Tibial artery (tissue), 4 donors: ENCODE results near the gene EEPD1.
"Not testable (repeated sequence)": the region's sequence is repeated elsewhere in the genome, so short reads cannot be mapped to it uniquely, and the experiment has no call there.

Experiments
- DNase-seq, 2 donors: peaks; one replicate each; pipeline ENCODE4 v3.0.0-alpha.2; 2019
- H3K27ac ChIP-seq, 2 donors: fragments of 200-600 bp; sonication (generic) in 1 of 2; 1 replicate in 1 of 2; 2 replicates in 1 of 2; pipeline ENCODE4 v1.5.1; 2018 to 2019; ENCODE audit warnings: mild to moderate bottlenecking in 1 of 2
- H3K27me3 ChIP-seq, 2 donors: fragments of 200-600 bp; sonication (generic) in 1 of 2; one replicate each; pipeline versions ENCODE4 v1.5.1 to v1.6.0; 2016 to 2019
- H3K36me3 ChIP-seq, 3 donors: fragments of 200-600 bp; sonication (generic) in 2 of 3; one replicate each; pipeline ENCODE4 v1.5.1; 2016 to 2019; ENCODE audit warnings: mild to moderate bottlenecking in 2 of 3
- H3K4me1 ChIP-seq, 4 donors: fragments of 200-600 bp; sonication (generic) in 2 of 4; 1 replicate in 3 of 4; 2 replicates in 1 of 4; pipeline ENCODE4 v1.5.1; 2016 to 2019
- H3K4me3 ChIP-seq, 2 donors: fragments of 200-600 bp; sonication (generic) in 1 of 2; 1 replicate in 1 of 2; 2 replicates in 1 of 2; pipeline ENCODE4 v1.5.1; 2018 to 2019; ENCODE audit warnings: mild to moderate bottlenecking in 2 of 2
- H3K9me3 ChIP-seq, 3 donors: fragments of 200-600 bp; sonication (generic) in 1 of 3; one replicate each; pipeline ENCODE4 v1.5.1; 2016 to 2019
- intact Hi-C: fragments of 100-400 bp; cut with DNase I; formaldehyde crosslinking; loops from one replicate; pipeline ENCODE4 v1.15.0; 2023; ENCODE audit warnings: low total_unique reads
- TF ChIP-seq, protein P1 (sequence below), 2 experiments: fragments of 200-600 bp in 1 of 2; fragments of 450-650 bp in 1 of 2; IDR thresholded peaks; one replicate each; pipeline ENCODE4 v1.5.1; 2017 to 2019; ENCODE audit warnings: antibody characterized with exemption in 2 of 2, mild to moderate bottlenecking in 1 of 2, moderate library complexity in 1 of 2

Gene EEPD1

GRCh38 chr7:36316319-36316718, 163.3 kb downstream of the EEPD1 start:
- no peaks in the 10 kb centered on the region for H3K4me1 ChIP-seq
- H3K27ac ChIP-seq, result no peak overlapping the region
- no peaks in the 10 kb centered on the region for H3K27me3 ChIP-seq
- H3K9me3 ChIP-seq, result no peaks in the 10 kb centered on the region
- TF ChIP-seq, protein P1, sequence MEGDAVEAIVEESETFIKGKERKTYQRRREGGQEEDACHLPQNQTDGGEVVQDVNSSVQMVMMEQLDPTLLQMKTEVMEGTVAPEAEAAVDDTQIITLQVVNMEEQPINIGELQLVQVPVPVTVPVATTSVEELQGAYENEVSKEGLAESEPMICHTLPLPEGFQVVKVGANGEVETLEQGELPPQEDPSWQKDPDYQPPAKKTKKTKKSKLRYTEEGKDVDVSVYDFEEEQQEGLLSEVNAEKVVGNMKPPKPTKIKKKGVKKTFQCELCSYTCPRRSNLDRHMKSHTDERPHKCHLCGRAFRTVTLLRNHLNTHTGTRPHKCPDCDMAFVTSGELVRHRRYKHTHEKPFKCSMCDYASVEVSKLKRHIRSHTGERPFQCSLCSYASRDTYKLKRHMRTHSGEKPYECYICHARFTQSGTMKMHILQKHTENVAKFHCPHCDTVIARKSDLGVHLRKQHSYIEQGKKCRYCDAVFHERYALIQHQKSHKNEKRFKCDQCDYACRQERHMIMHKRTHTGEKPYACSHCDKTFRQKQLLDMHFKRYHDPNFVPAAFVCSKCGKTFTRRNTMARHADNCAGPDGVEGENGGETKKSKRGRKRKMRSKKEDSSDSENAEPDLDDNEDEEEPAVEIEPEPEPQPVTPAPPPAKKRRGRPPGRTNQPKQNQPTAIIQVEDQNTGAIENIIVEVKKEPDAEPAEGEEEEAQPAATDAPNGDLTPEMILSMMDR (IDR thresholded peaks at IDR 0.05), result no peak
- no peaks in the 10 kb centered on the region for H3K36me3 ChIP-seq
- H3K4me3 ChIP-seq, result no peak overlapping the region
- intact Hi-C loops, result loop anchor here (10.0 kb wide), 1 partner anchor 402 kb away; no protein-coding TSS in a partner anchor
- no peak for DNase-seq

DNA sequence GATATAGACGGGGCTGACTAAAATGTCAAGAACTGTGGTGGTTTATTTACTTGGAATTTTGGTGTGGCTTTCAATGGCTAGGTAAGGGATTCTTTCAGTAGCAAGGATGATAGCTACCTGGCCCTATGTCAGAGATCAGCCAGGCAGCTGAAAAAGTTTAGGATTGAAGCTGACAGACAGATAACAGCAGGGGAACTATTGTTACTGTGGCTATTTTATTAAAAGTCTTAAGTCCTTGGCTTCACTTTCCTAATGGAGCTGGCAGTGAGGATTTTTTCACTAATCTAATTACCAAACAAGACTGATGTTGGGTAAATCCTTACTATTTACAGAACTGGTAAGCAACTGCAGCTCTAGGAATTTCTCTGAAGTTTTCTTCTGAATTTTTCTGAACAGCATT, 164.2 kb downstream of the EEPD1 start:
- H3K4me3 ChIP-seq, result no peak overlapping the region
- intact Hi-C loops, result loop anchor here (10.0 kb wide), 1 partner anchor 402 kb away; no protein-coding TSS in a partner anchor
- no peaks in the 10 kb centered on the region for H3K27me3 ChIP-seq
- H3K27ac ChIP-seq, result no peak overlapping the region
- no peaks in the 10 kb centered on the region for H3K4me1 ChIP-seq
- TF ChIP-seq, protein P1 (IDR thresholded peaks at IDR 0.05), result no peak
- DNase-seq, result no peak
- no peaks in the 10 kb centered on the region for H3K9me3 ChIP-seq
- no peaks in the 10 kb centered on the region for H3K36me3 ChIP-seq

- intact Hi-C loops, result loop anchor here (2.0 to 10.0 kb wide), 2 partner anchors 333 to 403 kb away; no protein-coding TSS in a partner anchor
- H3K4me3 ChIP-seq, result no peak overlapping the region
- TF ChIP-seq, protein P1 (IDR thresholded peaks at IDR 0.05), result no peak
Observed at GRCh38 chr7:36318116-36318515, 165.1 kb downstream of the EEPD1 start.

DNA sequence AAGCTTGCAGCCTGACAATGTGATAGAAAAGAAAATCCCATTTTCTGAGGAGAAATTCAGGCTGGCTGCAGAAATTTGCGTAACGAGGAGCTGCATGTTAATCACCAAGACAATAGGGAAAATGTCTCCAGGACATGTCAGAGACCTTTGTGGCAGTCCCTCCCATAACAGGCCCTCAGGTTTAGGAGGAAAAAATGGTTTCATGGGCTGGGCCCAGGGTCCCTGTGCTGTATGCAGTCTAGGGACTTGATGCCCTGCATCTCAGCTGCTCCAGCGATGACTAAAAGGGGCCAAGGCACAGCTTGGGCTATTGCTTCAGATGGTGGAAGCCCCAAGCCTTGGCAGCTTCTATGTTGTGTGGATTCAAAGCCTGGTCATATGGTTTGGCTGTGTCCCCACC, 168.2 kb downstream of the EEPD1 start:
- not testable (repeated sequence) for H3K9me3 ChIP-seq, H3K27me3 ChIP-seq, H3K4me1 ChIP-seq, H3K27ac ChIP-seq, H3K36me3 ChIP-seq, DNase-seq, H3K4me3 ChIP-seq
- intact Hi-C loops, result loop anchor here (5.0 kb wide), 1 partner anchor 614 kb away; no protein-coding TSS in a partner anchor

More at GRCh38 chr7:36318116-36318515, 165.1 kb downstream of the EEPD1 start:
- no peaks in the 10 kb centered on the region for H3K9me3 ChIP-seq
- no peak for DNase-seq
- H3K36me3 ChIP-seq, result no peaks in the 10 kb centered on the region
- no peaks in the 10 kb centered on the region for H3K27me3 ChIP-seq
- H3K4me1 ChIP-seq, result no peaks in the 10 kb centered on the region
- no peak overlapping the region for H3K27ac ChIP-seq

GRCh38 chr7:36336390-36336789, 183.3 kb downstream of the EEPD1 start:
- Histone ChIP-seq H3K27ac (no peak overlapping the region), H3K4me1 (no peaks in the 10 kb centered on the region), H3K9me3 (no peaks in the 10 kb centered on the region), H3K4me3 (no peak overlapping the region), H3K36me3 (peaks cover 17 to 25% (median 19%) of the 10 kb centered on the region in 3 donors), H3K27me3 (no peaks in the 10 kb centered on the region)
- TF ChIP-seq, protein P1 (IDR thresholded peaks at IDR 0.05), result no peak
- intact Hi-C loops, result no loop called here
- DNase-seq, result no peak

- intact Hi-C loops, result no loop called here
- Histone ChIP-seq H3K4me3 (no peak overlapping the region), H3K27me3 (no peaks in the 10 kb centered on the region), H3K27ac (no peak overlapping the region), H3K9me3 (no peaks in the 10 kb centered on the region), H3K36me3 (peaks cover 9 to 16% (median 11%) of the 10 kb centered on the region in 3 donors), H3K4me1 (no peaks in the 10 kb centered on the region)
- TF ChIP-seq, protein P1 (IDR thresholded peaks at IDR 0.05), result no peak
- no peak for DNase-seq
Observed at GRCh38 chr7:36338256-36338655, 185.2 kb downstream of the EEPD1 start.
